ENCODE results near the gene RALY. TPM values are rescaled to one million over a fixed set of nuclear protein-coding genes. Genes with fewer than 3 reads are reported as not detected.
A peak's percentile ranks its signal among the peaks of the same experiment; 100 is the strongest.
"Not testable (repeated sequence)": the region's sequence is repeated elsewhere in the genome, so short reads cannot be mapped to it uniquely, and the experiment has no call there.

Gene RALY
- total RNA-seq, 1 donor from 2014 or later: 147 TPM

GRCh38 chr20:34024723-34025351, 31.1 kb downstream of the RALY start:
- intact Hi-C loops (cut with micrococcal nuclease): no loop called here
- peaks cover 37% of the 10 kb centered on the region for H3K4me1 Mint-ChIP-seq (ENCODE audit: low read depth)

GRCh38 chr20:34028013-34028412, 34.3 kb downstream of the RALY start:
- H3K27ac Mint-ChIP-seq; intact Hi-C loops (cut with micrococcal nuclease): not testable (repeated sequence)

More at GRCh38 chr20:34024723-34025351, 31.1 kb downstream of the RALY start:
- H3K27ac Mint-ChIP-seq: no peak overlapping the region
- peaks cover 2% of the 10 kb centered on the region for H3K36me3 Mint-ChIP-seq (ENCODE audit: low read depth)
- DNase-seq (ENCODE audit: low spot score): no peak
- no peaks in the 10 kb centered on the region for H3K9me3 Mint-ChIP-seq
- H3K27me3 Mint-ChIP-seq (ENCODE audit: insufficient read depth): no peaks in the 10 kb centered on the region
- no peak overlapping the region for H3K4me3 Mint-ChIP-seq

GRCh38 chr20:34029415-34029814, 35.7 kb downstream of the RALY start:
- no peak overlapping the region for H3K4me3 Mint-ChIP-seq
- intact Hi-C loops (cut with micrococcal nuclease): no loop called here
- H3K9me3 Mint-ChIP-seq: no peaks in the 10 kb centered on the region
- DNase-seq (ENCODE audit: low spot score): no peak
- peak overlapping the region; percentile 37 for H3K27ac Mint-ChIP-seq
- peaks cover 16% of the 10 kb centered on the region for H3K36me3 Mint-ChIP-seq (ENCODE audit: low read depth)
- H3K4me1 Mint-ChIP-seq (ENCODE audit: low read depth): peaks cover 15% of the 10 kb centered on the region
- no peaks in the 10 kb centered on the region for H3K27me3 Mint-ChIP-seq (ENCODE audit: insufficient read depth)

More at GRCh38 chr20:34028013-34028412, 34.3 kb downstream of the RALY start:
- not testable (repeated sequence) for H3K36me3 Mint-ChIP-seq (ENCODE audit: low read depth); H3K9me3 Mint-ChIP-seq; H3K27me3 Mint-ChIP-seq (ENCODE audit: insufficient read depth); H3K4me3 Mint-ChIP-seq; DNase-seq (ENCODE audit: low spot score)
- H3K4me1 Mint-ChIP-seq (ENCODE audit: low read depth): peaks cover 17% of the 10 kb centered on the region

GRCh38 chr20:34030456-34030855, 36.7 kb downstream of the RALY start:
- H3K4me3 Mint-ChIP-seq: no peak overlapping the region
- no peaks in the 10 kb centered on the region for H3K27me3 Mint-ChIP-seq (ENCODE audit: insufficient read depth)
- H3K27ac Mint-ChIP-seq: no peak overlapping the region
- DNase-seq (ENCODE audit: low spot score): no peak
- peaks cover 17% of the 10 kb centered on the region for H3K4me1 Mint-ChIP-seq (ENCODE audit: low read depth)
- intact Hi-C loops (cut with micrococcal nuclease): no loop called here
- no peaks in the 10 kb centered on the region for H3K9me3 Mint-ChIP-seq
- peaks cover 19% of the 10 kb centered on the region for H3K36me3 Mint-ChIP-seq (ENCODE audit: low read depth)

- peaks cover 34% of the 10 kb centered on the region for H3K4me1 Mint-ChIP-seq (ENCODE audit: low read depth)
- intact Hi-C loops (cut with micrococcal nuclease): no loop called here
- H3K27me3 Mint-ChIP-seq (ENCODE audit: insufficient read depth): no peaks in the 10 kb centered on the region
These were observed 40.2 kb downstream of the RALY start for GRCh38 chr20:34033903-34034302.

GRCh38 chr20:34037121-34037520, 43.4 kb downstream of the RALY start:
- Mint-ChIP-seq H3K4me1 (ENCODE audit: low read depth) (peaks cover 27% of the 10 kb centered on the region), H3K36me3 (ENCODE audit: low read depth) (peaks cover 24% of the 10 kb centered on the region), H3K27me3 (ENCODE audit: insufficient read depth) (no peaks in the 10 kb centered on the region), H3K9me3 (no peaks in the 10 kb centered on the region), H3K4me3 (peak overlapping the region; percentile 63), H3K27ac (peak overlapping the region; percentile 64)
- intact Hi-C loops (cut with micrococcal nuclease): loop anchor here (1.0 kb wide), 2 partner anchors 32 to 43 kb away; no protein-coding TSS in a partner anchor
- peak; percentile 8 for DNase-seq (ENCODE audit: low spot score)

More at GRCh38 chr20:34033903-34034302, 40.2 kb downstream of the RALY start:
- H3K9me3 Mint-ChIP-seq: no peaks in the 10 kb centered on the region
- H3K4me3 Mint-ChIP-seq: no peak overlapping the region
- no peak overlapping the region for H3K27ac Mint-ChIP-seq
- DNase-seq (ENCODE audit: low spot score): no peak
- peaks cover 23% of the 10 kb centered on the region for H3K36me3 Mint-ChIP-seq (ENCODE audit: low read depth)

GRCh38 chr20:34037767-34038166, 44.1 kb downstream of the RALY start:
- no peaks in the 10 kb centered on the region for H3K9me3 Mint-ChIP-seq
- H3K4me3 Mint-ChIP-seq: no peak overlapping the region
- peaks cover 27% of the 10 kb centered on the region for H3K4me1 Mint-ChIP-seq (ENCODE audit: low read depth)
- no peak for DNase-seq (ENCODE audit: low spot score)
- peaks cover 21% of the 10 kb centered on the region for H3K36me3 Mint-ChIP-seq (ENCODE audit: low read depth)
- no peaks in the 10 kb centered on the region for H3K27me3 Mint-ChIP-seq (ENCODE audit: insufficient read depth)
- intact Hi-C loops (cut with micrococcal nuclease): loop anchor here (1.0 kb wide), 2 partner anchors 32 to 43 kb away; no protein-coding TSS in a partner anchor
- H3K27ac Mint-ChIP-seq: no peak overlapping the region

- Mint-ChIP-seq H3K4me1 (ENCODE audit: low read depth) (peaks cover 33% of the 10 kb centered on the region), H3K9me3 (no peaks in the 10 kb centered on the region), H3K36me3 (ENCODE audit: low read depth) (peaks cover 5% of the 10 kb centered on the region), H3K4me3 (no peak overlapping the region), H3K27ac (no peak overlapping the region), H3K27me3 (ENCODE audit: insufficient read depth) (no peaks in the 10 kb centered on the region)
- DNase-seq (ENCODE audit: low spot score): no peak
- intact Hi-C loops (cut with micrococcal nuclease): no loop called here
These were observed 46.7 kb downstream of the RALY start for GRCh38 chr20:34040300-34040995.

- Mint-ChIP-seq H3K27ac (no peak overlapping the region), H3K36me3 (ENCODE audit: low read depth) (peaks cover 3% of the 10 kb centered on the region), H3K9me3 (no peaks in the 10 kb centered on the region), H3K4me1 (ENCODE audit: low read depth) (peaks cover 25% of the 10 kb centered on the region), H3K4me3 (no peak overlapping the region), H3K27me3 (ENCODE audit: insufficient read depth) (no peaks in the 10 kb centered on the region)
- DNase-seq (ENCODE audit: low spot score): no peak
- intact Hi-C loops (cut with micrococcal nuclease): no loop called here
These were observed 47.5 kb downstream of the RALY start for GRCh38 chr20:34041226-34041625.

GRCh38 chr20:34042262-34042661, 48.6 kb downstream of the RALY start:
- peaks cover 15% of the 10 kb centered on the region for H3K4me1 Mint-ChIP-seq (ENCODE audit: low read depth)
- no peaks in the 10 kb centered on the region for H3K27me3 Mint-ChIP-seq (ENCODE audit: insufficient read depth)
- H3K4me3 Mint-ChIP-seq: no peak overlapping the region
- no peak for DNase-seq (ENCODE audit: low spot score)
- H3K36me3 Mint-ChIP-seq (ENCODE audit: low read depth): peaks cover 2% of the 10 kb centered on the region
- intact Hi-C loops (cut with micrococcal nuclease): no loop called here
- no peak overlapping the region for H3K27ac Mint-ChIP-seq
- no peaks in the 10 kb centered on the region for H3K9me3 Mint-ChIP-seq

- H3K36me3 Mint-ChIP-seq (ENCODE audit: low read depth): peaks cover 1% of the 10 kb centered on the region
- intact Hi-C loops (cut with micrococcal nuclease): no loop called here
- no peak for DNase-seq (ENCODE audit: low spot score)
- peaks cover 7% of the 10 kb centered on the region for H3K4me1 Mint-ChIP-seq (ENCODE audit: low read depth)
- H3K9me3 Mint-ChIP-seq: no peaks in the 10 kb centered on the region
- H3K27me3 Mint-ChIP-seq (ENCODE audit: insufficient read depth): no peaks in the 10 kb centered on the region
- no peak overlapping the region for H3K4me3 Mint-ChIP-seq
- H3K27ac Mint-ChIP-seq: no peak overlapping the region
These were observed 49.3 kb downstream of the RALY start for GRCh38 chr20:34043025-34043424.

GRCh38 chr20:34045294-34045693, 51.6 kb downstream of the RALY start:
- peaks cover 22% of the 10 kb centered on the region for H3K4me1 Mint-ChIP-seq (ENCODE audit: low read depth)
- DNase-seq (ENCODE audit: low spot score): no peak
- intact Hi-C loops (cut with micrococcal nuclease): no loop called here
- no peaks in the 10 kb centered on the region for H3K27me3 Mint-ChIP-seq (ENCODE audit: insufficient read depth)
- no peak overlapping the region for H3K27ac Mint-ChIP-seq
- H3K9me3 Mint-ChIP-seq: no peaks in the 10 kb centered on the region
- no peak overlapping the region for H3K4me3 Mint-ChIP-seq
- peaks cover 1% of the 10 kb centered on the region for H3K36me3 Mint-ChIP-seq (ENCODE audit: low read depth)

GRCh38 chr20:34045930-34046725, 52.4 kb downstream of the RALY start:
- Mint-ChIP-seq H3K9me3 (no peaks in the 10 kb centered on the region), H3K4me1 (ENCODE audit: low read depth) (peaks cover 22% of the 10 kb centered on the region), H3K36me3 (ENCODE audit: low read depth) (no peaks in the 10 kb centered on the region), H3K4me3 (no peak overlapping the region), H3K27me3 (ENCODE audit: insufficient read depth) (no peaks in the 10 kb centered on the region), H3K27ac (no peak overlapping the region)
- no peak for DNase-seq (ENCODE audit: low spot score)
- intact Hi-C loops (cut with micrococcal nuclease): no loop called here
